ENCODE data around the gene KRTAP4-3.

KRTAP4-3 gene

GRCh38 chr17:41178341-41178740 is 10.3 kb upstream of the KRTAP4-3 start:
- H2AFZ ChIP-seq (ENCODE audit: low read length), result no peak overlapping the region
- no peak overlapping the region for H2BK15ac ChIP-seq (ENCODE audit: low read length)
- H3K27me3 ChIP-seq (ENCODE audit: control insufficient read depth in 3 of 3, insufficient read depth in 3 of 3, low read depth in 1 of 3, low read length in 3 of 3), result peaks cover 0 to 13% (median 0%) of the 10 kb centered on the region in 3 experiments
- H3K18ac ChIP-seq (ENCODE audit: low read length), result no peak overlapping the region
- no peak for DNase-seq (ENCODE audit: low spot score)
- H2AK5ac ChIP-seq (ENCODE audit: low read depth, low read length), result no peak overlapping the region
- no CpG with 5 or more reads among the region's 3 CpGs for WGBS, 2 donors (ENCODE audit: extremely low coverage in 2 of 2, insufficient read length in 2 of 2, insufficient replicate concordance in 1 of 2)
- no peak overlapping the region for H2BK5ac ChIP-seq (ENCODE audit: low read length)
- H3K4me1 ChIP-seq (ENCODE audit: control insufficient read depth in 2 of 2, insufficient read depth in 1 of 2, low read depth in 1 of 2, low read length in 2 of 2), result no peaks in the 10 kb centered on the region
- H3K4me2 ChIP-seq (ENCODE audit: insufficient read depth, low read length, poor library complexity, severe bottlenecking), result no peak overlapping the region
- no peak overlapping the region for H4K8ac ChIP-seq (ENCODE audit: low read depth, low read length)
- no peak overlapping the region for H3K23ac ChIP-seq (ENCODE audit: low read depth, low read length, poor library complexity)
- no peak overlapping the region for H3K4ac ChIP-seq (ENCODE audit: low read length)
- no peak overlapping the region for H3K27ac ChIP-seq (replicated peaks; ENCODE audit: low read length)
- H4K91ac ChIP-seq (ENCODE audit: low read depth, low read length, poor library complexity), result no peak overlapping the region
- no peak overlapping the region for H2BK12ac ChIP-seq (ENCODE audit: low read length)
- no peaks in the 10 kb centered on the region for H3K79me1 ChIP-seq (ENCODE audit: low read depth, low read length)
- no peaks in the 10 kb centered on the region for H3K9me3 ChIP-seq (replicated peaks in 1 of 2; ENCODE audit: control insufficient read depth in 2 of 2, insufficient read depth in 1 of 2, low read depth in 1 of 2, low read length in 2 of 2)
- no peak overlapping the region for H3K9ac ChIP-seq (ENCODE audit: low read depth, low read length, poor library complexity)
- H3K14ac ChIP-seq (ENCODE audit: low read length), result no peak overlapping the region
- H2BK120ac ChIP-seq (ENCODE audit: low read depth, low read length), result no peak overlapping the region
- no peak overlapping the region for H3K4me3 ChIP-seq (ENCODE audit: low read length in 2 of 2)
- H3K36me3 ChIP-seq (replicated peaks in 1 of 2; ENCODE audit: control insufficient read depth in 2 of 2, insufficient read depth in 2 of 2, low read length in 2 of 2), result no peaks in the 10 kb centered on the region

- Histone ChIP-seq H3K14ac (ENCODE audit: low read length) (no peak within 1 kb of the TSS), H3K4ac (ENCODE audit: low read length) (no peak within 1 kb of the TSS), H2BK12ac (ENCODE audit: low read length) (no peak within 1 kb of the TSS), H2BK120ac (ENCODE audit: low read depth, low read length) (no peak within 1 kb of the TSS), H3K18ac (ENCODE audit: low read length) (peak within 1 kb of the TSS; percentile 1), H3K9me3 (replicated peaks in 1 of 2; ENCODE audit: control insufficient read depth in 2 of 2, insufficient read depth in 1 of 2, low read depth in 1 of 2, low read length in 2 of 2) (no peaks in the 10 kb centered on the region), H3K27me3 (ENCODE audit: control insufficient read depth in 3 of 3, insufficient read depth in 3 of 3, low read depth in 1 of 3, low read length in 3 of 3) (peaks cover 0 to 13% (median 0%) of the 10 kb centered on the region in 3 experiments), H4K8ac (ENCODE audit: low read depth, low read length) (no peak within 1 kb of the TSS), H2AFZ (ENCODE audit: low read length) (no peak within 1 kb of the TSS), H3K9ac (ENCODE audit: low read depth, low read length, poor library complexity) (peak within 1 kb of the TSS; percentile 61), H2AK5ac (ENCODE audit: low read depth, low read length) (no peak within 1 kb of the TSS), H3K4me2 (ENCODE audit: insufficient read depth, low read length, poor library complexity, severe bottlenecking) (no peak within 1 kb of the TSS), H3K4me3 (ENCODE audit: low read length in 2 of 2) (no peak within 1 kb of the TSS), H4K91ac (ENCODE audit: low read depth, low read length, poor library complexity) (no peak within 1 kb of the TSS), H3K27ac (replicated peaks; ENCODE audit: low read length) (no peak within 1 kb of the TSS), H2BK5ac (ENCODE audit: low read length) (no peak within 1 kb of the TSS), H3K23ac (ENCODE audit: low read depth, low read length, poor library complexity) (peak within 1 kb of the TSS; percentile 77), H2BK15ac (ENCODE audit: low read length) (no peak within 1 kb of the TSS), H3K4me1 (ENCODE audit: control insufficient read depth in 2 of 2, insufficient read depth in 1 of 2, low read depth in 1 of 2, low read length in 2 of 2) (no peaks in the 10 kb centered on the region), H3K79me1 (ENCODE audit: low read depth, low read length) (no peaks in the 10 kb centered on the region), H3K36me3 (replicated peaks in 1 of 2; ENCODE audit: control insufficient read depth in 2 of 2, insufficient read depth in 2 of 2, low read length in 2 of 2) (no peaks in the 10 kb centered on the region)
- WGBS, 2 donors (ENCODE audit: extremely low coverage in 2 of 2, insufficient read length in 2 of 2, insufficient replicate concordance in 1 of 2), result no CpG with 5 or more reads among the region's 7 CpGs
- DNase-seq (ENCODE audit: low spot score), result no peak
Observed at GRCh38 chr17:41177727-41178271, 9.8 kb upstream of the KRTAP4-3 start, which contains the start of gene KRTAP4-2. KRTAP4-2 (minus strand) TSS chr17:41178221; CDS start chr17:41178164, 57 bp downstream.

GRCh38 chr17:41176744-41177387 is 8.8 kb upstream of the KRTAP4-3 start:
- Histone ChIP-seq H3K27ac (replicated peaks; ENCODE audit: low read length) (no peak overlapping the region), H4K8ac (ENCODE audit: low read depth, low read length) (no peak overlapping the region), H3K36me3 (replicated peaks in 1 of 2; ENCODE audit: control insufficient read depth in 2 of 2, insufficient read depth in 2 of 2, low read length in 2 of 2) (no peaks in the 10 kb centered on the region), H3K18ac (ENCODE audit: low read length) (no peak overlapping the region), H3K23ac (ENCODE audit: low read depth, low read length, poor library complexity) (no peak overlapping the region), H2AK5ac (ENCODE audit: low read depth, low read length) (no peak overlapping the region), H2BK5ac (ENCODE audit: low read length) (no peak overlapping the region), H4K91ac (ENCODE audit: low read depth, low read length, poor library complexity) (no peak overlapping the region), H3K14ac (ENCODE audit: low read length) (no peak overlapping the region), H2BK15ac (ENCODE audit: low read length) (no peak overlapping the region), H2AFZ (ENCODE audit: low read length) (no peak overlapping the region), H3K4ac (ENCODE audit: low read length) (no peak overlapping the region), H3K4me1 (ENCODE audit: control insufficient read depth in 2 of 2, insufficient read depth in 1 of 2, low read depth in 1 of 2, low read length in 2 of 2) (no peaks in the 10 kb centered on the region), H2BK12ac (ENCODE audit: low read length) (no peak overlapping the region), H3K4me3 (ENCODE audit: low read length in 2 of 2) (no peak overlapping the region), H3K79me1 (ENCODE audit: low read depth, low read length) (no peaks in the 10 kb centered on the region), H3K27me3 (ENCODE audit: control insufficient read depth in 3 of 3, insufficient read depth in 3 of 3, low read depth in 1 of 3, low read length in 3 of 3) (peaks cover 0 to 13% (median 0%) of the 10 kb centered on the region in 3 experiments), H3K9ac (ENCODE audit: low read depth, low read length, poor library complexity) (no peak overlapping the region), H2BK120ac (ENCODE audit: low read depth, low read length) (no peak overlapping the region), H3K9me3 (replicated peaks in 1 of 2; ENCODE audit: control insufficient read depth in 2 of 2, insufficient read depth in 1 of 2, low read depth in 1 of 2, low read length in 2 of 2) (no peaks in the 10 kb centered on the region), H3K4me2 (ENCODE audit: insufficient read depth, low read length, poor library complexity, severe bottlenecking) (no peak overlapping the region)
- no CpG with 5 or more reads among the region's 3 CpGs for WGBS, 2 donors (ENCODE audit: extremely low coverage in 2 of 2, insufficient read length in 2 of 2, insufficient replicate concordance in 1 of 2)
- DNase-seq (ENCODE audit: low spot score), result no peak

- peaks cover 0 to 3% of the 10 kb centered on the region in 2 donors for H3K4me1 ChIP-seq (ENCODE audit: control insufficient read depth in 2 of 2, insufficient read depth in 1 of 2, low read depth in 1 of 2, low read length in 2 of 2)
- no peak overlapping the region for H2AFZ ChIP-seq (ENCODE audit: low read length)
- H4K91ac ChIP-seq (ENCODE audit: low read depth, low read length, poor library complexity), result no peak overlapping the region
- H3K36me3 ChIP-seq (replicated peaks in 1 of 2; ENCODE audit: control insufficient read depth in 2 of 2, insufficient read depth in 2 of 2, low read length in 2 of 2), result no peaks in the 10 kb centered on the region
- no CpG with 5 or more reads among the region's 2 CpGs for WGBS, 2 donors (ENCODE audit: extremely low coverage in 2 of 2, insufficient read length in 2 of 2, insufficient replicate concordance in 1 of 2)
- H3K27ac ChIP-seq (replicated peaks; ENCODE audit: low read length), result no peak overlapping the region
- H3K23ac ChIP-seq (ENCODE audit: low read depth, low read length, poor library complexity), result no peak overlapping the region
- no peak overlapping the region for H2AK5ac ChIP-seq (ENCODE audit: low read depth, low read length)
- H3K27me3 ChIP-seq (ENCODE audit: control insufficient read depth in 3 of 3, insufficient read depth in 3 of 3, low read depth in 1 of 3, low read length in 3 of 3), result peaks cover 0 to 8% (median 0%) of the 10 kb centered on the region in 3 experiments
- no peak overlapping the region for H3K18ac ChIP-seq (ENCODE audit: low read length)
- no peak overlapping the region for H4K8ac ChIP-seq (ENCODE audit: low read depth, low read length)
- no peak for DNase-seq (ENCODE audit: low spot score)
- no peaks in the 10 kb centered on the region for H3K79me1 ChIP-seq (ENCODE audit: low read depth, low read length)
- H3K9ac ChIP-seq (ENCODE audit: low read depth, low read length, poor library complexity), result no peak overlapping the region
- no peak overlapping the region for H3K4ac ChIP-seq (ENCODE audit: low read length)
- no peak overlapping the region for H3K4me2 ChIP-seq (ENCODE audit: insufficient read depth, low read length, poor library complexity, severe bottlenecking)
- H2BK15ac ChIP-seq (ENCODE audit: low read length), result no peak overlapping the region
- no peak overlapping the region for H3K14ac ChIP-seq (ENCODE audit: low read length)
- H3K9me3 ChIP-seq (replicated peaks in 1 of 2; ENCODE audit: control insufficient read depth in 2 of 2, insufficient read depth in 1 of 2, low read depth in 1 of 2, low read length in 2 of 2), result no peaks in the 10 kb centered on the region
- no peak overlapping the region for H2BK5ac ChIP-seq (ENCODE audit: low read length)
- H3K4me3 ChIP-seq (ENCODE audit: low read length in 2 of 2), result no peak overlapping the region
- H2BK120ac ChIP-seq (ENCODE audit: low read depth, low read length), result no peak overlapping the region
- no peak overlapping the region for H2BK12ac ChIP-seq (ENCODE audit: low read length)
Observed at GRCh38 chr17:41171886-41172285, 3.9 kb upstream of the KRTAP4-3 start.

Measured in neuronal stem cell (in vitro differentiated cells).